SU-DHL-6 (cell line): Measurements from ENCODE around the gene ACSM5.

Experiments
- CTCF ChIP-seq: fragments of 200-600 bp; sonication (generic); IDR thresholded peaks from one replicate; pipeline ENCODE4 v1.5.1; 2017; ENCODE audit warnings: antibody characterized with exemption, mild to moderate bottlenecking, low read length, moderate library complexity; ENCODE audit not compliant: insufficient read depth, poor library complexity, severe bottlenecking
- EZH2phosphoT487 ChIP-seq: fragments of 200-600 bp; sonication (generic), shearing (Covaris generic); conservative IDR thresholded peaks from 2 replicates; pipeline ENCODE4 v1.6.1; 2018; ENCODE audit warnings: mild to moderate bottlenecking, antibody characterized with exemption, low read length, moderate library complexity, mixed read lengths

GRCh38 chr16:20380782-20381181 is 28.6 kb upstream of the ACSM5 start:
- TF ChIP-seq CTCF = no peak
- no peak for TF ChIP-seq EZH2phosphoT487
